Measurements from ENCODE around the gene CPNE8.

GRCh38 chr12:38883629-38884134 lies 21.7 kb downstream of the CPNE8 start:
- TF ChIP-seq CTCF (IDR thresholded peaks at IDR 0.05) (no peak), EZH2 (IDR thresholded peaks at IDR 0.05; ENCODE audit: borderline replicate concordance, insufficient read depth, low read depth, low read length, poor library complexity, severe bottlenecking) (no peak)

Data from B cell (primary cell).